Activated naive CD4-positive, alpha-beta T cell treated with anti-CD3 and anti-CD28 coated beads, Interleukin-2, amount 50 U/mL, for 24 hours (primary cell): ENCODE measurements around the gene MAGI3.
"Not testable (repeated sequence)": the region's sequence is repeated elsewhere in the genome, so short reads cannot be mapped to it uniquely, and the experiment has no call there.

ENCODE experiments used
- H3K27ac Mint-ChIP-seq: one replicate; pipeline ENCODE4 v1.8.0; 2021; ENCODE audit warnings: mild to moderate bottlenecking, mixed read lengths
- H3K27me3 Mint-ChIP-seq: one replicate; pipeline ENCODE4 v1.8.0; 2021; ENCODE audit warnings: mixed read lengths
- H3K36me3 Mint-ChIP-seq: one replicate; pipeline ENCODE4 v1.8.0; 2021; ENCODE audit warnings: mixed read lengths
- H3K4me1 Mint-ChIP-seq: one replicate; pipeline ENCODE4 v1.8.0; 2021; ENCODE audit warnings: mixed read lengths
- H3K4me3 Mint-ChIP-seq: one replicate; pipeline ENCODE4 v1.8.0; 2021; ENCODE audit warnings: mild to moderate bottlenecking, mixed read lengths
- H3K9me3 Mint-ChIP-seq: one replicate; pipeline ENCODE4 v1.8.0; 2021; ENCODE audit warnings: mixed read lengths

Gene MAGI3

GRCh38 chr1:113545626-113546025 lies 155.3 kb downstream of the MAGI3 start:
- no peak overlapping the region for H3K4me3 Mint-ChIP-seq
- no peak overlapping the region for H3K27ac Mint-ChIP-seq
- H3K4me1 Mint-ChIP-seq: no peaks in the 10 kb centered on the region
- H3K9me3 Mint-ChIP-seq: no peaks in the 10 kb centered on the region
- H3K27me3 Mint-ChIP-seq: no peaks in the 10 kb centered on the region
- peaks cover 7% of the 10 kb centered on the region for H3K36me3 Mint-ChIP-seq

GRCh38 chr1:113551728-113552127 lies 161.4 kb downstream of the MAGI3 start:
- Mint-ChIP-seq H3K4me1 (no peaks in the 10 kb centered on the region), H3K27ac (no peak overlapping the region), H3K27me3 (no peaks in the 10 kb centered on the region), H3K4me3 (no peak overlapping the region), H3K36me3 (peaks cover 26% of the 10 kb centered on the region), H3K9me3 (peaks cover 15% of the 10 kb centered on the region)

GRCh38 chr1:113552244-113552643 lies 161.9 kb downstream of the MAGI3 start:
- Mint-ChIP-seq H3K4me3 (no peak overlapping the region), H3K27ac (no peak overlapping the region), H3K9me3 (peaks cover 15% of the 10 kb centered on the region), H3K4me1 (no peaks in the 10 kb centered on the region), H3K27me3 (no peaks in the 10 kb centered on the region), H3K36me3 (peaks cover 26% of the 10 kb centered on the region)

- Mint-ChIP-seq H3K9me3 (peaks cover 13% of the 10 kb centered on the region), H3K4me1 (no peaks in the 10 kb centered on the region), H3K27ac (no peak overlapping the region), H3K4me3 (no peak overlapping the region), H3K36me3 (peaks cover 23% of the 10 kb centered on the region), H3K27me3 (no peaks in the 10 kb centered on the region)
These were observed 166.9 kb downstream of the MAGI3 start for GRCh38 chr1:113557187-113557586.

GRCh38 chr1:113565621-113566020 lies 175.3 kb downstream of the MAGI3 start:
- H3K4me3 Mint-ChIP-seq: no peak overlapping the region
- H3K27ac Mint-ChIP-seq: no peak overlapping the region
- H3K4me1 Mint-ChIP-seq: no peaks in the 10 kb centered on the region
- H3K27me3 Mint-ChIP-seq: no peaks in the 10 kb centered on the region
- H3K9me3 Mint-ChIP-seq: peaks cover 13% of the 10 kb centered on the region
- peaks cover 4% of the 10 kb centered on the region for H3K36me3 Mint-ChIP-seq

GRCh38 chr1:113567427-113567826 lies 177.1 kb downstream of the MAGI3 start:
- Mint-ChIP-seq H3K27me3 (no peaks in the 10 kb centered on the region), H3K27ac (no peak overlapping the region), H3K4me1 (no peaks in the 10 kb centered on the region), H3K9me3 (peaks cover 12% of the 10 kb centered on the region), H3K4me3 (no peak overlapping the region), H3K36me3 (peaks cover 6% of the 10 kb centered on the region)

GRCh38 chr1:113575744-113576260 lies 185.5 kb downstream of the MAGI3 start:
- Mint-ChIP-seq H3K9me3 (peaks cover 12% of the 10 kb centered on the region), H3K36me3 (peaks cover 15% of the 10 kb centered on the region)
- not testable (repeated sequence) for H3K27ac Mint-ChIP-seq, H3K4me1 Mint-ChIP-seq, H3K4me3 Mint-ChIP-seq, H3K27me3 Mint-ChIP-seq

- peaks cover 15% of the 10 kb centered on the region for H3K36me3 Mint-ChIP-seq
- no peaks in the 10 kb centered on the region for H3K27me3 Mint-ChIP-seq
- H3K9me3 Mint-ChIP-seq: peaks cover 12% of the 10 kb centered on the region
- H3K4me3 Mint-ChIP-seq: no peak overlapping the region
- H3K27ac Mint-ChIP-seq: no peak overlapping the region
- H3K4me1 Mint-ChIP-seq: no peaks in the 10 kb centered on the region
These were observed 186.0 kb downstream of the MAGI3 start for GRCh38 chr1:113576271-113576670.

- H3K9me3 Mint-ChIP-seq: no peaks in the 10 kb centered on the region
- H3K4me1 Mint-ChIP-seq: no peaks in the 10 kb centered on the region
- H3K4me3 Mint-ChIP-seq: no peak overlapping the region
- peaks cover 8% of the 10 kb centered on the region for H3K36me3 Mint-ChIP-seq
- H3K27me3 Mint-ChIP-seq: no peaks in the 10 kb centered on the region
- H3K27ac Mint-ChIP-seq: no peak overlapping the region
These were observed 189.1 kb downstream of the MAGI3 start for GRCh38 chr1:113579256-113580018.

- Mint-ChIP-seq H3K27me3 (no peaks in the 10 kb centered on the region), H3K4me1 (no peaks in the 10 kb centered on the region), H3K9me3 (no peaks in the 10 kb centered on the region), H3K4me3 (no peak overlapping the region), H3K27ac (no peak overlapping the region), H3K36me3 (peaks cover 5% of the 10 kb centered on the region)
These were observed 191.0 kb downstream of the MAGI3 start for GRCh38 chr1:113581323-113581722.

- no peaks in the 10 kb centered on the region for H3K9me3 Mint-ChIP-seq
These were observed 191.8 kb downstream of the MAGI3 start for GRCh38 chr1:113582084-113582483.

GRCh38 chr1:113587475-113587874 lies 197.2 kb downstream of the MAGI3 start:
- H3K27ac Mint-ChIP-seq: no peak overlapping the region
- H3K27me3 Mint-ChIP-seq: no peaks in the 10 kb centered on the region
- no peaks in the 10 kb centered on the region for H3K4me1 Mint-ChIP-seq
- peaks cover 4% of the 10 kb centered on the region for H3K36me3 Mint-ChIP-seq
- H3K9me3 Mint-ChIP-seq: no peaks in the 10 kb centered on the region
- H3K4me3 Mint-ChIP-seq: no peak overlapping the region

More at GRCh38 chr1:113582084-113582483, 191.8 kb downstream of the MAGI3 start:
- H3K4me1 Mint-ChIP-seq: no peaks in the 10 kb centered on the region
- no peaks in the 10 kb centered on the region for H3K27me3 Mint-ChIP-seq
- H3K36me3 Mint-ChIP-seq: peaks cover 5% of the 10 kb centered on the region
- H3K4me3 Mint-ChIP-seq: no peak overlapping the region
- no peak overlapping the region for H3K27ac Mint-ChIP-seq

GRCh38 chr1:113592230-113592629 lies 201.9 kb downstream of the MAGI3 start:
- H3K4me3 Mint-ChIP-seq: no peak overlapping the region
- H3K27me3 Mint-ChIP-seq: no peaks in the 10 kb centered on the region
- H3K27ac Mint-ChIP-seq: no peak overlapping the region
- peaks cover 8% of the 10 kb centered on the region for H3K9me3 Mint-ChIP-seq
- H3K4me1 Mint-ChIP-seq: no peaks in the 10 kb centered on the region
- H3K36me3 Mint-ChIP-seq: peaks cover 18% of the 10 kb centered on the region

GRCh38 chr1:113593550-113594297 lies 203.4 kb downstream of the MAGI3 start:
- no peak overlapping the region for H3K4me3 Mint-ChIP-seq

GRCh38 chr1:113604466-113604865 lies 214.2 kb downstream of the MAGI3 start:
- H3K4me1 Mint-ChIP-seq, H3K36me3 Mint-ChIP-seq, H3K27me3 Mint-ChIP-seq, H3K4me3 Mint-ChIP-seq, H3K27ac Mint-ChIP-seq: not testable (repeated sequence)
- peaks cover 20% of the 10 kb centered on the region for H3K9me3 Mint-ChIP-seq

More at GRCh38 chr1:113593550-113594297, 203.4 kb downstream of the MAGI3 start:
- Mint-ChIP-seq H3K27ac (no peak overlapping the region), H3K36me3 (peaks cover 26% of the 10 kb centered on the region), H3K9me3 (peaks cover 20% of the 10 kb centered on the region), H3K27me3 (no peaks in the 10 kb centered on the region), H3K4me1 (no peaks in the 10 kb centered on the region)

GRCh38 chr1:113605146-113605545 lies 214.8 kb downstream of the MAGI3 start:
- no peaks in the 10 kb centered on the region for H3K27me3 Mint-ChIP-seq
- peaks cover 5% of the 10 kb centered on the region for H3K36me3 Mint-ChIP-seq
- H3K9me3 Mint-ChIP-seq: peaks cover 20% of the 10 kb centered on the region
- no peak overlapping the region for H3K27ac Mint-ChIP-seq
- H3K4me1 Mint-ChIP-seq: peaks cover 9% of the 10 kb centered on the region
- H3K4me3 Mint-ChIP-seq: no peak overlapping the region
